ENCODE data around the gene ADCK1. TPM values are rescaled to one million over a fixed set of nuclear protein-coding genes. Genes with fewer than 3 reads are reported as not detected.

Gene ADCK1
- total RNA-seq, 1 donor from 2014 or later = 10.8 TPM

GRCh38 chr14:77853919-77854318 is 54.0 kb downstream of the ADCK1 start:
- Histone ChIP-seq H3K36me3 (no peaks in the 10 kb centered on the region), H3K9me3 (no peaks in the 10 kb centered on the region), H3K4me3 (no peak overlapping the region), H3K27me3 (no peaks in the 10 kb centered on the region), H3K27ac (no peak overlapping the region), H3K4me1 (no peaks in the 10 kb centered on the region)
- TF ChIP-seq POLR2A (IDR thresholded peaks at IDR 0.05) (no peak), CTCF (IDR thresholded peaks at IDR 0.05) (no peak), POLR2AphosphoS5 (IDR thresholded peaks at IDR 0.05; ENCODE audit: insufficient read depth in 1 of 2, low read depth in 1 of 2) (no peak)
- DNase-seq (ENCODE audit: extremely low spot score in 2 of 2) = no peak
- intact Hi-C loops (cut with DNase I) = no loop called here

DNA sequence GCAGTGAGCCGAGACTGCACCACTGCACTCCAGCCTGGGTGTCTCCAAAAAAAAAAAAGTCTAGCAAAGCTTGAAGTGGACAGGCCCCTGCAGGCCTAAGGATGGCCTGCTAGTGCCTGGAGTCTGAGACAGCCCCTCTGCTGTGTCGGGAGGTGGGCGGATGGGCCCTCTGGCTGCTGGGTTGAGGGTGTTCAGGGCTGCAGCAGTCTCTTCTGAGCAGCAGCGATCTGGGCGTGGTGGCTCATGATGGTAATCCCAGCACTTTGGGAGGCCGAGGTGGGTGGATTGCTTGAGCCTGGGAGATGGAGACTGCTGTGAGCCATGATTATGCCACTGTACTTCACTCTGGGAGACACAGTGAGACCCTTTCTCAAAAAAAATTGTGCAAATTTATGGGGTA is 57.0 kb downstream of the ADCK1 start:
- Histone ChIP-seq H3K36me3 (peaks cover 0 to 7% of the 10 kb centered on the region in 2 donors), H3K9me3 (no peaks in the 10 kb centered on the region), H3K4me1 (no peaks in the 10 kb centered on the region), H3K27ac (no peak overlapping the region), H3K27me3 (no peaks in the 10 kb centered on the region), H3K4me3 (no peak overlapping the region)
- DNase-seq (ENCODE audit: extremely low spot score in 2 of 2) = no peak
- TF ChIP-seq POLR2AphosphoS5 (IDR thresholded peaks at IDR 0.05; ENCODE audit: insufficient read depth in 1 of 2, low read depth in 1 of 2) = no peak
- TF ChIP-seq POLR2A (IDR thresholded peaks at IDR 0.05) = no peak
- no peak for TF ChIP-seq CTCF (IDR thresholded peaks at IDR 0.05)
- intact Hi-C loops (cut with DNase I) = no loop called here

DNA sequence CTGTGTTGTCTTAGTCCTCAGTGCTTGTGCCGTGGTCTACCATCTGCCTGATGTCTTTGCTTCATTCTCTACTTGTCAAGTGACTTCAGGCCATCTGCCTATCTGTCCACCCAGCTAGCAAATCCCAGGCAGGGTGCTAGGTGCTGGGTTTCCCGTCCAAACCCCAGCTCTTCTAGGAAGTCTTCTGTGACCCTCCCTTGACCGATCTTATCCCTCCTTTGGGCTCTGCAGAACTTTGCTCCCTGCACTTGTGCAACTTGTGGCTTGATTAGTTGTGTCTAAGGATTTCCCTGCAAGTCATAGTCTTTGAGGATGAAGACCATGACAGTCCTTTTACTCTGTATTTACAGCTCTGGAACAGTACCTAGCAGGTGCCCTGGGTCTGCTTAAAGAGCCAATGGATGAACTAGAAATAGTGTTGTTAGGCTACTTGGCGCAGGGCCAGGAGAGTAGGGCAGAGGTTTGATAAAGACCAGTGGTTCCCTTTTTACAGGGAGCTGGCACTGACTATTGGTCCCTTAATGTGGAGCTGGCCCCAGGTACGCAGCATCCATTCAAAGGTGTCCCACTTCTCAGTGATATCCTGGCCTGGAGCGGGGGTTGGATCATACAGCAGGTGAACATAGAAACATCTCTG is 60.1 kb downstream of the ADCK1 start:
- intact Hi-C loops (cut with DNase I) = loop anchor here (10.0 kb wide), 1 partner anchor 705 kb away; no protein-coding TSS in a partner anchor
- Histone ChIP-seq H3K9me3 (no peaks in the 10 kb centered on the region), H3K4me3 (no peak overlapping the region), H3K4me1 (no peaks in the 10 kb centered on the region), H3K27ac (no peak overlapping the region), H3K27me3 (no peaks in the 10 kb centered on the region), H3K36me3 (peaks cover 0 to 7% of the 10 kb centered on the region in 2 donors)
- TF ChIP-seq POLR2A (IDR thresholded peaks at IDR 0.05) (no peak), CTCF (IDR thresholded peaks at IDR 0.05) (no peak), POLR2AphosphoS5 (IDR thresholded peaks at IDR 0.05; ENCODE audit: insufficient read depth in 1 of 2, low read depth in 1 of 2) (no peak)
- no peak for DNase-seq (ENCODE audit: extremely low spot score in 2 of 2)

GRCh38 chr14:77861201-77861600 is 61.3 kb downstream of the ADCK1 start:
- Histone ChIP-seq H3K9me3 (no peaks in the 10 kb centered on the region), H3K27ac (no peak overlapping the region), H3K36me3 (peaks cover 0 to 7% of the 10 kb centered on the region in 2 donors), H3K4me3 (no peak overlapping the region), H3K4me1 (no peaks in the 10 kb centered on the region), H3K27me3 (no peaks in the 10 kb centered on the region)
- no peak for TF ChIP-seq POLR2AphosphoS5 (IDR thresholded peaks at IDR 0.05; ENCODE audit: insufficient read depth in 1 of 2, low read depth in 1 of 2)
- TF ChIP-seq CTCF (IDR thresholded peaks at IDR 0.05) = no peak
- TF ChIP-seq POLR2A (IDR thresholded peaks at IDR 0.05) = no peak
- intact Hi-C loops (cut with DNase I) = loop anchor here (10.0 kb wide), 1 partner anchor 704 kb away; no protein-coding TSS in a partner anchor
- no peak for DNase-seq (ENCODE audit: extremely low spot score in 2 of 2)

GRCh38 chr14:77862154-77862786 is 62.4 kb downstream of the ADCK1 start:
- DNase-seq (ENCODE audit: extremely low spot score in 2 of 2) = no peak
- no peak overlapping the region for H3K4me3 ChIP-seq
- no peaks in the 10 kb centered on the region for H3K27me3 ChIP-seq
- no peaks in the 10 kb centered on the region for H3K9me3 ChIP-seq
- no peak overlapping the region for H3K27ac ChIP-seq
- H3K36me3 ChIP-seq = peaks cover 0 to 7% of the 10 kb centered on the region in 2 donors
- intact Hi-C loops (cut with DNase I) = loop anchor here (10.0 kb wide), 1 partner anchor 703 kb away; no protein-coding TSS in a partner anchor
- no peak for TF ChIP-seq POLR2A (IDR thresholded peaks at IDR 0.05)
- peak; percentile 62 to 77 (median 76) for TF ChIP-seq CTCF (IDR thresholded peaks at IDR 0.05)
- no peak for TF ChIP-seq POLR2AphosphoS5 (IDR thresholded peaks at IDR 0.05; ENCODE audit: insufficient read depth in 1 of 2, low read depth in 1 of 2)
- H3K4me1 ChIP-seq = no peaks in the 10 kb centered on the region

Data from vagina (tissue), 2 donors.